CD4-positive, alpha-beta T cell treated with Interleukin-15 for 1 hour (primary cell): Measurements from ENCODE around the gene UMAD1.

ENCODE experiments used
- DNase-seq: peaks from one replicate; pipeline ENCODE4 v3.0.0-alpha.2; 2020

UMAD1 gene

GRCh38 chr7:7848246-7848645 is 207.7 kb downstream of the UMAD1 start:
- no peak for DNase-seq

GRCh38 chr7:7848892-7849291 is 208.3 kb downstream of the UMAD1 start:
- no peak for DNase-seq

- no peak for DNase-seq
Observed at GRCh38 chr7:7850150-7850549, 209.6 kb downstream of the UMAD1 start.

GRCh38 chr7:7851381-7851780 is 210.8 kb downstream of the UMAD1 start:
- no peak for DNase-seq

GRCh38 chr7:7851991-7852390 is 211.4 kb downstream of the UMAD1 start:
- DNase-seq: no peak

GRCh38 chr7:7857143-7857583 is 216.6 kb downstream of the UMAD1 start:
- DNase-seq: no peak

GRCh38 chr7:7858559-7858958 is 218.0 kb downstream of the UMAD1 start:
- no peak for DNase-seq

- no peak for DNase-seq
Observed at GRCh38 chr7:7859411-7859810, 218.9 kb downstream of the UMAD1 start.

GRCh38 chr7:7861211-7861633 is 220.7 kb downstream of the UMAD1 start:
- DNase-seq: no peak

- no peak for DNase-seq
Observed at GRCh38 chr7:7862393-7862792, 221.8 kb downstream of the UMAD1 start.

- DNase-seq: no peak
Observed at GRCh38 chr7:7867846-7868571, 227.5 kb downstream of the UMAD1 start.

GRCh38 chr7:7868572-7868899 is 228.0 kb downstream of the UMAD1 start:
- DNase-seq: no peak

GRCh38 chr7:7869036-7869435 is 228.5 kb downstream of the UMAD1 start:
- DNase-seq: no peak

- DNase-seq: no peak
Observed at GRCh38 chr7:7869651-7870050, 229.1 kb downstream of the UMAD1 start.

- no peak for DNase-seq
Observed at GRCh38 chr7:7870555-7870954, 230.0 kb downstream of the UMAD1 start.

GRCh38 chr7:7876419-7876818 is 235.9 kb downstream of the UMAD1 start:
- no peak for DNase-seq

GRCh38 chr7:7881581-7881980 is 241.0 kb downstream of the UMAD1 start:
- DNase-seq: no peak

GRCh38 chr7:7882888-7883287 is 242.3 kb downstream of the UMAD1 start:
- no peak for DNase-seq

GRCh38 chr7:7883394-7883793 is 242.8 kb downstream of the UMAD1 start:
- no peak for DNase-seq

GRCh38 chr7:7884855-7885254 is 244.3 kb downstream of the UMAD1 start:
- DNase-seq: no peak

GRCh38 chr7:7889791-7890568 is 249.4 kb downstream of the UMAD1 start:
- no peak for DNase-seq

GRCh38 chr7:7895004-7895650 is 254.6 kb downstream of the UMAD1 start:
- no peak for DNase-seq

- no peak for DNase-seq
Observed at GRCh38 chr7:7895754-7896153, 255.2 kb downstream of the UMAD1 start.

- DNase-seq: no peak
Observed at GRCh38 chr7:7897509-7897908, 257.0 kb downstream of the UMAD1 start.
